IPS DF 4.7 (cell line): ENCODE measurements around the gene TCF7L1.
A peak's percentile ranks its signal among the peaks of the same experiment; 100 is the strongest.

ENCODE experiments used
- DNase-seq: peaks from one replicate; pipeline ENCODE4 v3.0.0-alpha.2; 2013; ENCODE audit warnings: low spot score; ENCODE audit errors: extremely low read depth

TCF7L1 gene

DNA sequence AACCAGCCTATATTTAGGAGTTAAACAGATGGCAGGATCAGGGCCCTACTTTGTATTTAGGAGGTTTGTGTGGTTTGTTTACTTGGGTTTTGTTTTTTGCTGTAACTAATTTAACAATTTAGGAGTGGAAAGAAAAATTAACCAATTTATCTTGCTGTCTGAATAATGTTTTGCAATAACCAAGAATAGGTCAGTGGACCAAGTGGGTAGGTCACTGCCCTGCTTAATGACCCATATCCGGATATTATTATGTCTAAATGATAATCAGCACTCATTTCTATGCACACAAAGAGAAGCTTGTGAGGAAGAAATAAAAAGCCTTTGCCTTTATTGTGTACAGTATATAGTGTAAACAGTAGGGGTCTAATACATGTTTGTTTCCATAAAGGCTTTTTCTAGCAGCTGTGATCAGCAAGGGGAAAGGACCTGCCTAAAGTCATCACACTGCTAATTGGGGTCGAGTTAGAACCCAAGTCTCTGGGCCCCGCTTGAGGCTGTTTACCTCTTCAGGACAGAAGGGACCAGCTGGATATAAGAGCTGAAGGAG is 118.0 kb downstream of the TCF7L1 start:
- DNase-seq: no peak

DNA sequence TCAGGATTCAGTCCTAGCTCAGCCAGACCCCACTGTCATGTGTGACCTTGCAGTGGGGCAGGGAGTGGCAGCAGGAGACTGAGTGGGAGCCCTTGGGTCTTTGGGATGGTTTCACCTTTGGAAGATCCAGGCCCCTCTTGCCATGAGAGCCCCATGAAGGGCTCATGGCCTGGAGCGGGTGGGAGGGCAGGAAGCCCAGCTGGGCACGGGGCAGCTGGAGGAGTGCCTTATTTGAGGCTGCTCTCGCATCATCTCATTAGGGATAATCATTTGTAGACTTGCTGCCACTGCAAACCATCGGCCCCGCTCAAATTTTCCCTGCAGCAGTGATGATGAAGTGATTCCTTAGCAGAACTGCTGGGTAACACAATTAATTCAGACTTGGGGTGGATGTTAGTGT is 120.7 kb downstream of the TCF7L1 start:
- no peak for DNase-seq

DNA sequence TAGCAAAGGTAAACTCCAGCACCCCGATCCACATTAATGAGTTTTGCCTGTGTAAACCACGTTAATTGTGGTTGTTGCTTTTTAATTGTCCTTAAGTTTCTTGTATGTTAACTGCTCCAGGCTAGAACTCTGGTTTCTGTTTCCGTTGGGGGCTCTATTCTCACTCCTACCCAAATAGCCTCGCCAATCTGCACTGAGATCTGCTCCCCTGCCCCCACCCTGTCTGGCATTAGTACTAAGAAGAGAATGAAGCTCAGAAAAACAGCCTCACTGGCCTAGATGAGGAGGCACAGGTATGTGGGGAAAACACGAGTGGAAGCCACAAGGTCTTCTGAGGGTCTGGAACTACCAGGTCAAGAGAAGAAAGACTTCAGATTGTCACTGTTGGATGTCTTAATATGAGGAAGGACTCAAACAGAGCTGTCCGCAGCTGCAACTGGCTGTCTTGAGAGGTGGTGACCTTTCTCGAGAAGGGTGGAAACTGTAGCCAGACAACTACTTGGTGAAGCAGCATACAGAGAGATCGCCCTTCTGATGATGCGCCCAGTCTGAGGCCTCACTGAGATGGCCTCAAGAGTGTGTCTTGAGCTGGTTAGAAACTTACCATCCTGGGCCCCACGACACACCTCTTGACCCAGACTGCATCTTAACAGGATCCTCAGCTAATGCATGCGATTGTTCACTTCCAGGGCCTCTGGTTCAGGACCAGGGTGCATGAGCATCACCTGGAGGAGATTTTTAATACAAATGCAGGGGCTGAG is 121.5 kb downstream of the TCF7L1 start:
- no peak for DNase-seq

DNA sequence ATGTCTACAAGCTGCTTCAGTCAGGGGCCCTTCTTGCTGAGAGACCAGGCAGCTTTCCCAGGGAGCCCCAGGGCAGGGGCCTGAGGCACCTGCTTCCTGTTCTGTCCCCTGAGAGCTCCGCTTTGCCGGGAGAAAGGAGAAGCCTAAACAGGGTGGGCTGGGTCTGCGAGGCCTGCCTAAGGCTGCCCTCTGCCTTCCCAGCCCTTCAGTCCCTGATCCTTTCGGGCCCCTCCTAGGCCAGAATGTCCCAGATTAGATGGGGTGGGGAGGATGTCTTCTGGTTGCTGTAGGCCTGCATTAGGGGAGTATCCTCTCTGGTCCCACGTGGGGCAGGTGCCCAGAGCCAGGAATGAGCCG is 122.2 kb downstream of the TCF7L1 start:
- no peak for DNase-seq

DNA sequence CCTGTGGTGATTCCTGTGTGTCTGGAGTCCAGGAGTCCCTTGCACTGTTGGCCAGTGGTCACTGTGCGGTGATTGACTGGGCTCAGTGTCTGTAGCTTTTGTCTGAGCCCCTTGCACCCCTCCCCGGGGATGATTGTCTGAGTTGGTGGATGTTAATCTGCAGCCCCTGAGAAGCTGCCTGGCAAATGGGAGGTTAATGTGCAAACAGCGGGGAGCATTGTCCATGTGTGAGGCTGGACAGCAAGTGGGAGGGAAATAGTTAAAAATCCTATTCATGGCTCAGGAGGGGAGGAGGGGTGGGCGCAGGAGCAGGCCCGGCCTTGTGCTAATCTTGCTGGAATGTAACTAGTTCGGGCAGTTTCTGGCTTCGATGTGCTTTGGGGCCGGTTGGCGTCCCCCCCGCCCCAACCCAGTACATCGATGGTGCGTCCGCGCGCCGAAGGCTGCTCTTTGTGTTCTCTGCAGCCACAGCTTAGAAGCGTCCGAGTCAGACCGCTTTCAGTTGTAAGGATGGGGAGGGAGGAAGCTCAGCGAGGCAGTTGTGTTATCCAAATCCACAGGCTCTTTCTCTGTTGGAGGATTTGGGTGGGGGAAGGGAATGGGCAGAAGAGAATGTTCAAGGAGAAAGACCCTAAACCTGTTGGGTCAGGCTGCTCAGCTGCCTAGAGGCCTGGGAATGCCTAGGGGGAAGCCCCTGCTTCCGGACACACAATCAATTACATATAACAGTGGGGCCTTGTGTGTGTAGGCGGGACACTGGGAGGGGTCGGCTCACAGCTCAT is 122.8 kb downstream of the TCF7L1 start:
- DNase-seq: peak; percentile 89

DNA sequence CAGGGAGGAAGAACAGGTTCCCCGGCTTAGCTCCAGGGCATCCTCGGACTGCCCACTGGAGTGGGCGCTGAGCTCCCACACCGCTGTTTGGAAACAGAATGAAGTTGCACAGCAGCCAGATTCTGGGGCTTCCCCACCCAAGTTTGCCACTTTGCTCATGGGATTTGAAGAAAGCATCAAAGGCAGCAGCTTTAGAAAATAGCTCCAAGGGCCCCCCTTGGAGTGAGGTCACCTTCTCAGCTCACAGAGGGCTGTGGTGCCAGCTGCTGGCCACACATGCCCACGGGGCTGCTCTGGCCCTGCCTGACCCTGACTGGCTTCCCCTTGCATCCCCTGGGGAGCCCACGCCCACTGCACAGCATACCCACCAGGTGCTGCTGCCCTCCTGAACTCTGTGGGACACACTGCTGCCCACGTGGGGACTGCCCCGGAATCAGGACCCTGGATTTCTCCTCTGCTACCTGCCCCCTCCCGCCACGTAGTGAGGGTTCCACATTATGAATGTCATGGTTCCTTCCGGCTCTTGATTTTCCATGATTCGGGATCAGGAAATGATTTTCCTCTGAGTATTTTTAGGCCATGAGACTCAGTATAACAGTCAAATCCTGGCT is 124.3 kb downstream of the TCF7L1 start:
- no peak for DNase-seq

DNA sequence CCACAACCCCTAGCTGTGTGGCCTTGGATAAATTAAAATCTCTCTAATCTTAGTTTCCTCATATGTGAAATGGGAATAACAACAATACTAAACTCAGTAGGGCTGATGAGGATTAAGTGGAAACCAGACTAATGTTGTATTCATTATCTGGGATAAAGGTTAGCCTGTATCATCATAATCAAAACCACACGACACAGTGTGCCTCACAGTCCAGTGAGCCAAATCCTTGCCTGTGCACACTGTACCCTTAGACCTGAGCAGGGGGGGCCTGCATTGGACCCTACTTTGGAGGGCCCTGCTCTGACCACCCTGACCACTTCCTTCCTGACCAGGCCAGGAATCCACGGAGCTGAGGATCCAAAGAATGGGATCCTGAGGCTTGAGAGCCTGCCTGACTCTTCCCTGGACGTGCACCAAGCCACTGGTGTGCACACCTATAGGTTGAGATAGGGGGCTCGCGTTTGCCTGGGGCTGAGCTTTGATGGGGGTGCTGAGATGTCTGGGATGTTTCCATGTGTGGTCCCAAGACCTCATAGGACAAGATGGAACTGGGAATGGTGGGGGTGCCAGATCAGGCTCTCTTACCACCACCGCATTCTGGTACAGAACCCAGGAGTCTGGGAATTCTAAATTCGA is 124.9 kb downstream of the TCF7L1 start:
- DNase-seq: no peak

DNA sequence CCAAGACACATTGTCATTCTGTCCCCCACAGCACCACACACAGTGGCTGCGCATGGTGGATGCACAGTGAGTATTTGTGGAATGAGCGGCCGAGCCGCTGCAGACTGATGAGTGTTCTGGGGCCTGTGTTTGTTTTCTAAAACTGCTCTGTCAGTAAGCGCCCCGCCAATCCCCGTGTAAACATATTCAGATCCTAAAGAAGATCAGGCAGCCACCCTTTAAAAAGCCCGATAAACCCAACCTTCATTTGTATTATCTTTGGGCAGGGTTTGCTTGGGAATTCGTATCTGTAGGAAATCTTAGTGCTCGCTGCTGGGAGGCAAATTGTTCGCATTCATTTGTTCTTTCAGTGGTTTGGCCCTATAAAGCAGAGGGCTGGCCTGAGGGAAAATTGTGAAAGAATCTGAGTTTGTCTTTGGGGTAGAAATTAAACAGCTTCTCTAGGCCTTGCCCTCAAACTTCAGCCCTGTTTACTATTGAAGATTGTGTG is 126.0 kb downstream of the TCF7L1 start:
- DNase-seq: no peak

DNA sequence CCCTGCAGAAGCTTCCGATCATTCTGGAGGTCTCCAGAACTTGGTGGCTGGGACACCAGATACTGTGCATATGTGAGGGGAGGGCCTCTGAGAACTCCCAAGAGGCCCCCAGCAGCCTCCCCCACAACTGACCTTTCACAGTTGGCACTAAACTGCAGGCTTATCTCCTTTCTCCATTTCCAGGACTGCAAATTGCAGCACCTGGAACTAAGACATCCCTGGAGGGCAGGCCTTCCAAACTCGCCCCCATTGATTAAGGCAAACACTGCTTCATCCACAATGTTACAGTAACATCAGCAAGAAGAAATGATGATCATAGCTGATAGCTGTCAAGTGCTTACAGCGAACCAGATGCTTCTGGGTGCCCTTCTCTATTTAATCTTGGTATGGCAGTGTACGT is 126.7 kb downstream of the TCF7L1 start:
- no peak for DNase-seq

DNA sequence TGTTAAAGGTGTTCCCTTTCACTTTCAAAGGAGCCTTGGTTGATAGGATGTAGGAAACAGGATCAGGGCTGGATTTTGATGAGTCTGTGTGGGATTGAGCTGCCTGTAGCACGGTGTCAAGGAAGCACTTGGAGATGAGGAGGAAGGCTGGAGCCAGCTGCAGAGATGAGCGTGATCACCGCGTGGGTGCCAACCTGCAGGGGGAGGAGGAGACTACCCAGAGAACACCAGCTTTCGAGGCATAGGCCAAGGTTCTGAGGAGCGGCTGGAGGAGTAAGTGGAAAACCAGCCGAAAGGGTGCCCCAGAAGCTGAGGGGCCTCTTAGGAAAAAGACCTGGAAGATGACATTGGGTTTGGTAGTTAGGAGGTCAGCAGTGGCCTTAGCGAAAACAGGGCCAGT is 130.4 kb downstream of the TCF7L1 start:
- no peak for DNase-seq

DNA sequence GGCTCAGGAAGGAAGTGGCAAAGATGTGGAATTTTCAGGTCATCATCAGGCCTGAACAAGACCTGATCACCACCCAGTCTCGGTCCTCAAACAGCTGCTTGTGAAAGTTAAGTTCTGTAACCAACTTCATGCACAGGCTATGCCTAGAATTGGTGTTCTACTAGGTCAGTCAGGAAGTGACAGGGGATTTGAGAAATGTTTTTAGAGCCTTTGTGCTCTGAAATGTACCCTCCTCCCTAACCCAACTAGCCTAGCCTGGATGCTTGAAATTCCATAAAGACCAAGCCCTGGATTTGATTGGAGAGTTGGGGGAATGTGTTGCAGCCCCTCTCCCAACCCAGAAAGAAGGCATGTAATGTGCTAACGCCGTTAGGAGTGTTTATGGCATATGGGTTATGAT is 131.3 kb downstream of the TCF7L1 start:
- DNase-seq: no peak

DNA sequence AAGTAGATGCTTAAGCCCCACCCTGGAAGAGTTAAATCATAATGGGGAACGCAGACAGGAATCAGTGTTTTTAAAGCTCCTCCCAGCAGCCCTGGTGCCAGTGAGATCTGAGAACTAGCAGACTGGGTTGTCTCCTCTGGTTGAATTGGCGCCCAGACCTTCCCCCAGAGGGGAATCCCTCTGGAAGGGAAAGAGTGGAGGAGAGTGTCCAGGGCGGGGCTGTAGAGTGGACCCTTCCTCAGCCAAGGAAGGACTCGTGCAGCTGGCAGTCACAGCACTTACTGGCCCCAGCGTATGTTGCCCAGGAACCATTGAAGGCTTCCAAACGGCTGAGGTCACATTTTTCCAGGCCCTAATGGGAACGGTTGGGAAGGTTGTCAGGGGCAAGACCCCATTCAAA is 132.1 kb downstream of the TCF7L1 start:
- no peak for DNase-seq

DNA sequence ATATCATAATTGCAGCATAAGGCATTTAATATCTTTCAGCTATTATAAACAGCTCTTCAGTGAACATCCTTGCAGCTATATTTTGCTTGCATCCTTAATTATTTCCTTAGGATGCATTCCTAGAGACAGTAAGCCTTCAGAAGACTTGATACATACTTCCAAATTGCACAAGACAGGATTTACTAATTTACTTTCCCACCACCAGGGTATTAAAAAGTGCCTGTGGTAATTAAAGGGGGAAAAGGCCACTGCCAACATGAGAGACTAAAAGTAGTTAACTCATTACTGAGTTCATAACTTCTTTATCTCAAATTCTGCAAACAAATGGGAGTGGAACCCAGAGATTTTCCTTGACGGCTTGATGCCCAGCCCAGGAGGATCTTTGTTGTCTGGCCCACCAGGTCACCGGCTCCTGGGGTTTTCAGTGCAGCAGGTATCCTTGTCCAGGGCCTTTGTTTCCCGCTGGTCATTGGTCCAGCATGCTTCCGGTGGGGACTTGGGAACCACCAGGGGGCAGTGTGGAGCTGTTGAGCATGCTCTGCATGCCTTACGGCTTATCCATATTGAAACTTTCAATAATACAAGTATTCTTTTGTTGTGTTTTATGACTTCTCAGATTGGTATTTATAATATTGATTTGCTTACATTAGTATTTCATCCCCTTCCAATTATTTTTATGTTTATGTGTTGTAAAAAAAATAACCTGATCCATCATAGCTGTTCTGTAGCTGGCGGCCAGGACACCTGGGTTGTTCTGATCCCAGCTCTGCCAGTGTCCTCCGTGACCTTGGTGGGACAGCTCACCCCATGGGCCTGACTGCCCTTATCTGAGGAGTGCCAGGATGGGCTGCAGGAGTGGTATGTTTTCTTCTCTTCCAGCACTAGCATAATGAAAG is 133.2 kb downstream of the TCF7L1 start:
- DNase-seq: no peak

DNA sequence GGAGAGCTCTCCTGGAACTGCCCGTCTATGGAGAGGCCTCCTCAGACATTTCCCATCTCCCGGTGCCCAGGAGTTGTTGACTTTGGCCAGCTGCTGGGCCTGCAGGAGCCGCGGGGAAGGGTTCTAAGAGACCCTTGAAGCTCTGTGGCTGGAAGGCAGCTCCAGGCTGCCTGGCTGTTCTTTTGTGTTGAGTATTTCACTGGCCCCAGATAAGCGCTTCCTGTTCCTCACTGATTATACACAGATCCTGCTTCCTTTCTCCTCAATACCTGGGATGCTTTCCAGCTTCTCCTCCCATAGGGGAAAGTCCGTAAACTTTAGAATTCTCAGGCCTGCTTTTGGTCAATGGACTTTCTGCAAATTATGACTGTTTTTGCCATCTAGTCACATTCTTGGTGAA is 136.8 kb downstream of the TCF7L1 start:
- no peak for DNase-seq

DNA sequence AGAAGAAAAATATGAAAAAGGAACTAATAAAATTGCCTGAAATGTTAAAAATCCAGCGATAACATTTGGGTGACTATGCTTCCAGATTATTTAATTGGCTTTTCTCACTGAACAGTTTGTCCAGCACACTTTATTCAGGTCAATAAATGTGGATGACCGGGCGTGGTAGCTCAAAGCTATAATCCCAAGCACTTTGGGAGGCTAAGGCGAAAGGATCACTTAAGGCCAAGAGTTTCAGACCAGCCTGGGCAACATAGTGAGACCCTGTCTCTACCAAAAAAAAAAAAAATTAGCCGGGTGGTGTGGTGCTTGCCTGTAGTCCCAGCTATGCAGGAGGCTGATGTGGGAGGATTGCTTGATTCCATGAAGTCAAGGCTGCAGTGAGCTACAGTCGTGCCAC is 139.2 kb downstream of the TCF7L1 start:
- DNase-seq: no peak

DNA sequence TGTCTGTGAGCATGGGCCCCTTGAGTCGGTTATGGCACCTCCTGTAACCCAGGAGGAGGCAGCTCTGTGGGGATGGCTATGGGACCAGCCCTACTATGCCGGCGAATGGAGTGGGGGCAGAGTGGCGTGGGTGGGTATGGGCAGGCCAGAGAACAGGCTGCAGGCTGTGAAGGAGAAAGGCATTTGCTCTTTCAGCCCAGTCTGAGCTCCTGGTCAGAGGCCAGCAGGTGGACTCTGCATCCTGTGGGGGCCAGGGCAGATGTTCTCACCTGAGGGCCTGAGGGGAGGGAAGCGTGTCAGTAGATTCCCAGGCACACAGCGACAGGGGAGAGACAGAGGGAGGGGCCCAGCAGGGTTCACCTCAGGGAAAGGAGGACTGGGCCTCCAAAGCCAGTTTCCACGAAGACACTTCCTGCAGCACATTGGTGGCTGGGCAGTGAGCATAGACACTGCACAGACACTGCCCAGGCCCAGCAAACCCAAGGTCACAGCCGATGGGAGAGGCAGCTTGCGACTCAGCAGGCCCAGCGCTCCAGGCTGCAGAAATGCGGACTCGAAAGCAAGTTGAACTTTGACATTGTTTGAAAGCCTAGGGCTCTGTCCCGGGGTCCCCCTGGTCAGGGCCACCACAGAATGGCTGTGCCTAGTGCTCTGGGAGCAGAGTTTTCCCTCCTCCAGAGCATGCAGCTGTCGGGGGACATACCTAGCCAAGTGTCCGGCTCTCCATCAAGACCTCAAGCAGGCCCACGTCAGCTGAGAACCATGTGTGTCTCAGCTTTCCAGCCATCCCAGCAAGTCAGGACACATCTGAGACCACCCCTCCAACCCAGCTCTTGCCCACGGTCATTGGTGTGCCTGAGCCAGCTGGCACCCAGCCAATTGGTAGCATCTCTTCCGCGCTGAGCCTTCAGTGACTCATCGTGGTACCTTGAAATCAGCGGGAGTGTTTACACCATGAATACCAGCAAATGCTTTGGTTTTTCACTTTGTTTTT is 140.8 kb downstream of the TCF7L1 start:
- DNase-seq: no peak

DNA sequence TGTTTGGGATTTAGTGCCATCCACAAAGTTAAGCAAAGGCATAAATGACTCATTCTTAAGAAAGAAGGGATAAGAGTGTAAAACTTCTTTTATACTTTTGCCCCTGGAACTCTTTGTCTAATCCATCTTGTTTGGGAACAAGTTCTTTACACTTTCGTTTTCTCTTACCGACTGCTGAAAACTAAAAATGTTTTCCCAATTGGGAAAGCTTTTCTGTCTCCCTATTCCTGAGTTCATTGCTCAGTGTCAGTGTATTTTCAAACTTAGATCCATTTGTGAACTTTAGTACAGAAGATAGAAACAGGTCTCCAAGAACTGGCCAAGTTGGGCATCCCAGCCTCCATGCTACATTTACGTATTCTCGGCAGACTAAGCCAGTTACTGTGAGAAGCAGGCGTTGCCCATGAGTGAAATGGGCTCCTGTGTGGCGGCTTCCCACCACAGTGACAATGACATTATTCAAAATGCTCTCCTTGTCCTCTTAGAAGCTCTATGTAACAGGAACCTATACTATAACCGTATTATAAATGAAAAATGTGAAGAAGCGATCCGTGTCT is 142.9 kb downstream of the TCF7L1 start:
- DNase-seq: no peak

DNA sequence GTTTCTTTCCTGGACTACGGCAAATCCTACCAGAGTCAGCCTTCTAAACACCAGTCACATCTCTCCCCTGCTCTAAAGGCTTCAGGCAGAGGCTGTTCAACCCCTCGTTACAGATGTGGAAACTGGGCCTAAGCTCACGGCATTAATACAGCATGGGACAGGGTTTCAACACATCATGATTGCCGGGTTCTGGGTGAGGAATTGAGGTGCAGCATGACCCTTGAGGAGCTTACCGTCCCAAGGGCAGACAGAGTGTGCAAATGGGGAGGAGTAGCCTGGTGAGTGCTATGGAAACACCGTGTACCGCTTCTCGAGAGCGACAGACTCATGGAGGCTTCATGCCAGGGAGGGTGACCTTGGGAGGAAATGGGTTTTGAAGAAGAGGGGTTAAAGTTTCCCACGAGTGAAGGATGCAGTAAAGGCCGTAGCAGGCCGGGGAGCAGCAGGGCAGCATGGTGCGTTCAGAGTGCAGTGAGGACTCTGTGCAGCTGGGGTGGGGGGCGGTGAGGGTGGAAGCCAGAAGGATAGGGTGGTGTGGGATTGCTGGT is 143.5 kb downstream of the TCF7L1 start:
- no peak for DNase-seq
